Stimulated activated CD4-positive, alpha-beta T cell treated with anti-CD3 and anti-CD28 coated beads, Interleukin-4, amount 100 ng/mL, for 48 hours (primary cell): ENCODE measurements around the gene SLC1A1.

ENCODE experiments used
- DNase-seq, 2 donors: peaks; one replicate each; pipeline ENCODE4 v3.0.0-alpha.2; 2020; ENCODE audit warnings: low read depth in 2 of 2

Gene SLC1A1

GRCh38 chr9:4617752-4618151 is 127.5 kb downstream of the SLC1A1 start:
- no peak for DNase-seq

DNA sequence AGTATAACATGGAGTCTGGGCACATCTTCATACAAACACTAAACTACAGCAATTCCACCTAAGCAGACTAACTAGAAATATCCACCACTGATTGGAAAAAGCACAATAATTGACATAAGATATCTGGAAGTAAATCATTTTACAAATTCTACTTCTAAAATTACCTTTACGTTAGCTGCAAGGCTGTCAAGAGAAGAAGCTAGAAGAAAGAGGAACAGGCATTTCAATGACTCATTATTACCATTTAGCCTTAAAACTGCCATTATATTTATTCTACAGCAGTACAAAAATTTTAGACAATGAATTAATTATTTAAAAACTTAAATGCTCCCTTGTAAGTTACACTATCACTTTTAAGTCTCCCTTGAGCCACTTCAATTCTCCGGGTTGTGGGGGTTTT is 128.4 kb downstream of the SLC1A1 start:
- DNase-seq: no peak

GRCh38 chr9:4620057-4620765 is 129.9 kb downstream of the SLC1A1 start:
- DNase-seq: no peak

DNA sequence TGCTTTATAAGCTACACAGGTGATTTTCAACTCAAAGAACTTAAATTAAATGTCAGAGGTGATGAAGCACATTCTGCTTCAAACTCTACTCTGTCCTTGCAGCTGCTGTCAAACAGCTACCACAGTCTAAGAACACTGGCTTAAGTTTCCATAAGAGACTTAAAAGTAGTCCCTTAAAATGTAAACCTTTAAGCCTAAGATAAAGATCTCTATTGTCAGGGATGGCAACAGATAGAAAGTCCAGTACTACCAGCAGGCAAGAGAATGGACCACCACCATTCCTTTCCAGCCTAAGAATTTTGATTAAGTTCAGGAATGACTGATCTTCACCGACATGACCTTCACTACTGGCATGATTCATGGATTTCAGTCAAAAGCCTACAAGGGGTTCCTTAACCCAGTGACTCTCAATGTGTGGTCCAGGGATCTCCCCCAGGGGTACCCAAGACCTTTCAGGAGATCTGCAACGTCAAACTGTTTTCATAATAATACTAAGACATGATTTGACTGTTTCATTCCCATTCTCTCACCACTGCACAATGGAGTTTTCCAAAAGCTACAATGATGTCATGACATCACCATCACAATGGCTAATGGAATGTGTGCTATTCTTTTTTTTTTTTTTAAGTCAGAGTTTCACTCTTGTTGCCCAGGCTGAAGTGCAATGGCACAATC is 130.8 kb downstream of the SLC1A1 start:
- no peak for DNase-seq

DNA sequence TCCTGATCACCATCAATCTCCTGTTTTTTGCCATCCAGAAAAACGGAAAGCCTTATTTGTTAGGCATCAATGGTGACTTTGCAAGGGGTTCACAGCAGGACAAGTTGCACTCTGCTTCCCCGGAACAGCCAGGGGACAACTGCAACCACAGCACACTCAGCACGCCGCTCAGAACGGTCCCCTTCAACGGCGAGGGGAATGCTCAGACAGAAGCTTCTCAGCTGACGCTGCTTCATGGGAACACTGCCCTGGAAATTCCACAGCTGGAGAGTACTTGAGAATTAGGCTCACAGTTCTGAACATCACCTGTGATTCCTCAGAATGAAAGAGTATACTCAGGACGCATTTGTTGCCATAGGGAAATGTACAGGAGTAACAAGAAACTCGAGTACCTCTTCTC is 131.7 kb downstream of the SLC1A1 start:
- no peak for DNase-seq

GRCh38 chr9:4630836-4631235 is 140.6 kb downstream of the SLC1A1 start:
- no peak for DNase-seq
